ENCODE results near the gene SLC6A15. TPM values are rescaled to one million over a fixed set of nuclear protein-coding genes. Genes with fewer than 3 reads are reported as not detected.

Gene SLC6A15
- total and polyA plus RNA-seq, 2 of the 13 experiments (the other 11 are each of a cell fraction or from before 2014, with no cell fraction given), result not detected

DNA sequence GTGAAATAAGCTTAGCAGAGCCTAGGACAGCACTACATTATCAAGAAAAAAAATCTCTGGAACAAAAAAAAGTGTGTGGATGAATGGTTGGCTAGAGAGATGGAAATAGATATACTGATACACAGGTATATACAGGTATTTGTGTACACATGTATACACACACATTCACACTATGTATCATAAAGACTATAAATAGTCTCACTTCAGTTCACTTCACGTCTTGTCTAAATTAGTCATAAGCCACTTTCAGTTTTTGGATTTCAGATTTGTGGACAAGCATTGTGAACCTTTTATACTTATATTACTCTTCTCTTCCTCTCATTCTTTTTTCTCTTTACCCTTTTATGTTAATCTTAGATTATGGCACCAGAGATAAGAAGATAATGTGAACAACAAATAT is 41.8 kb upstream of the SLC6A15 start:
- H3K27me3 ChIP-seq (ENCODE audit: control insufficient read depth in 1 of 2, insufficient read depth in 2 of 2, low read length in 2 of 2), result no peaks in the 10 kb centered on the region
- TF ChIP-seq PTBP1 (IDR thresholded peaks at IDR 0.05; ENCODE audit: low read depth, low read length, poor library complexity, severe bottlenecking) (no peak), ZNF598 (CRISPR knock-in tag; IDR thresholded peaks at IDR 0.05; ENCODE audit: borderline replicate concordance) (no peak), SUZ12 (IDR thresholded peaks at IDR 0.05; ENCODE audit: low read depth, low read length) (no peak)
- TF ChIP-seq, protein P1, sequence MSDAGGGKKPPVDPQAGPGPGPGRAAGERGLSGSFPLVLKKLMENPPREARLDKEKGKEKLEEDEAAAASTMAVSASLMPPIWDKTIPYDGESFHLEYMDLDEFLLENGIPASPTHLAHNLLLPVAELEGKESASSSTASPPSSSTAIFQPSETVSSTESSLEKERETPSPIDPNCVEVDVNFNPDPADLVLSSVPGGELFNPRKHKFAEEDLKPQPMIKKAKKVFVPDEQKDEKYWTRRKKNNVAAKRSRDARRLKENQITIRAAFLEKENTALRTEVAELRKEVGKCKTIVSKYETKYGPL (CRISPR knock-in tag; IDR thresholded peaks at IDR 0.05), result no peak
- TF ChIP-seq, protein P2, sequence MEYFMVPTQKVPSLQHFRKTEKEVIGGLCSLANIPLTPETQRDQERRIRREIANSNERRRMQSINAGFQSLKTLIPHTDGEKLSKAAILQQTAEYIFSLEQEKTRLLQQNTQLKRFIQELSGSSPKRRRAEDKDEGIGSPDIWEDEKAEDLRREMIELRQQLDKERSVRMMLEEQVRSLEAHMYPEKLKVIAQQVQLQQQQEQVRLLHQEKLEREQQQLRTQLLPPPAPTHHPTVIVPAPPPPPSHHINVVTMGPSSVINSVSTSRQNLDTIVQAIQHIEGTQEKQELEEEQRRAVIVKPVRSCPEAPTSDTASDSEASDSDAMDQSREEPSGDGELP (IDR thresholded peaks at IDR 0.05; ENCODE audit: borderline replicate concordance, low read depth), result no peak
- FAIRE-seq, result no peak
- DNase-seq (ENCODE audit: low spot score), result no peak
- no peaks in the 10 kb centered on the region for H4K20me1 ChIP-seq (ENCODE audit: insufficient read depth, low read length)
- H3K4me3 ChIP-seq (replicated peaks in 1 of 3; ENCODE audit: insufficient read depth in 1 of 3, low read depth in 2 of 3, low read length in 3 of 3), result no peak overlapping the region
- no peak overlapping the region for H3K27ac ChIP-seq (ENCODE audit: extremely low read length, insufficient read depth, low read length)
- no TSS peak for BruUV-seq (replicated peaks)
- no peak for ATAC-seq
- H3K36me3 ChIP-seq (replicated peaks in 1 of 2; ENCODE audit: control insufficient read depth in 1 of 2, insufficient read depth in 2 of 2, low read length in 2 of 2), result no peaks in the 10 kb centered on the region
- H3K9ac ChIP-seq (ENCODE audit: insufficient read depth, low read depth, low read length), result no peak overlapping the region
- H3K4me1 ChIP-seq (ENCODE audit: insufficient read depth, low read length), result no peaks in the 10 kb centered on the region
- intact Hi-C loops (cut with micrococcal nuclease; ENCODE audit: unreplicated experiment), result no loop called here
- ChIA-PET CTCF (ENCODE audit: low intra/inter-chr PET ratio, low total read pairs) (no interaction called here), POLR2A (no interaction called here)
- H3K9me3 ChIP-seq (ENCODE audit: low read length), result no peaks in the 10 kb centered on the region
- WGBS (ENCODE audit: low lambda C conversion rate), result 3% methylated on average over 1 of the region's 1 CpG
- in situ Hi-C loops (cut with HindIII; ENCODE audit: extremely low pct_ligation_motif_present, low pct_unique_long_range_greater_than_20kb), result no loop called here
- no peaks in the 10 kb centered on the region for H3K79me2 ChIP-seq (ENCODE audit: insufficient read depth, low read length)
- no peak overlapping the region for H2AFZ ChIP-seq (ENCODE audit: low read length)
- H3K4me2 ChIP-seq (ENCODE audit: low read depth, low read length), result no peak overlapping the region

DNA sequence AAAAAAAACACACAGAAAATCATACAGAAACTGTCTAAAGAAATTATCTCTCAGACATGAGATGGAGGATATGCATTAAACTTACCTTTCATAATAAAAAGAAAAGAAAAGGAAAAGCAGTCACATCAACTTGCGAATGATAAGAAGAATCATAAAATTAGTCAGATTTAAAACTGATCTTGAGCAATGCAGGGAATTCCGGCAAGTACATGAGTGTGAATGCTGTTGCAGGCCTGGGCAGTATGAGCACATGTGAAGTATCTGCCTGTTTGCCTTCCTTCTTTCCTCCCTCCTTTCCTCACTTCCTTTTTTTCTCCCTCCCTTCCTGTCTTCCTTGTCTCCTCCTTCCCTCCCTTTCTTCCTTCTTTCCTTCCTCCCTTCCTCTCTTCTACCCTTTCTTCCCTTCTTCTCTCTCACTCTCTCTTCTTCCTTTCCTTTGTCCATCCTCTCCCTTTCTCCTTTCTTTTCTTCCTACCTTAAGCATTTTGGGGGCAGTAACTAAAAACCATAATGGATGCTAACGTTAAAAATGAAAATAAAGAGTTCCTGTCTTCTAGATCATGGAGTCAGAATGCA is 38.5 kb upstream of the SLC6A15 start:
- DNase-seq (ENCODE audit: low spot score), result no peak
- Histone ChIP-seq H3K9ac (ENCODE audit: insufficient read depth, low read depth, low read length) (no peak overlapping the region), H4K20me1 (ENCODE audit: insufficient read depth, low read length) (no peaks in the 10 kb centered on the region), H3K27ac (ENCODE audit: extremely low read length, insufficient read depth, low read length) (no peak overlapping the region), H3K79me2 (ENCODE audit: insufficient read depth, low read length) (no peaks in the 10 kb centered on the region), H3K4me3 (replicated peaks in 1 of 3; ENCODE audit: insufficient read depth in 1 of 3, low read depth in 2 of 3, low read length in 3 of 3) (no peak overlapping the region), H3K9me3 (ENCODE audit: low read length) (no peaks in the 10 kb centered on the region), H3K4me1 (ENCODE audit: insufficient read depth, low read length) (no peaks in the 10 kb centered on the region), H3K36me3 (replicated peaks in 1 of 2; ENCODE audit: control insufficient read depth in 1 of 2, insufficient read depth in 2 of 2, low read length in 2 of 2) (no peaks in the 10 kb centered on the region), H3K4me2 (ENCODE audit: low read depth, low read length) (no peak overlapping the region), H2AFZ (ENCODE audit: low read length) (no peak overlapping the region), H3K27me3 (ENCODE audit: control insufficient read depth in 1 of 2, insufficient read depth in 2 of 2, low read length in 2 of 2) (no peaks in the 10 kb centered on the region)
- 13% methylated on average over 3 of the region's 3 CpGs for WGBS (ENCODE audit: low lambda C conversion rate)
- intact Hi-C loops (cut with micrococcal nuclease; ENCODE audit: unreplicated experiment), result no loop called here
- in situ Hi-C loops (cut with HindIII; ENCODE audit: extremely low pct_ligation_motif_present, low pct_unique_long_range_greater_than_20kb), result no loop called here
- no peak for FAIRE-seq
- BruUV-seq (replicated peaks), result no TSS peak
- POLR2A ChIA-PET, result no interaction called here
- CTCF ChIA-PET (ENCODE audit: low intra/inter-chr PET ratio, low total read pairs), result no interaction called here
- ATAC-seq, result no peak
- TF ChIP-seq NRL (CRISPR knock-in tag; IDR thresholded peaks at IDR 0.05; ENCODE audit: borderline replicate concordance), result no peak
